ENCODE results near the gene GALNT2.

Gene GALNT2

GRCh38 chr1:230249695-230250480 lies 182.8 kb downstream of the GALNT2 start:
- DNase-seq (ENCODE audit: low read depth in 2 of 2, low spot score in 1 of 2): no peak

- no peak for DNase-seq (ENCODE audit: low read depth in 2 of 2, low spot score in 1 of 2)
Measured at GRCh38 chr1:230250666-230251065, 183.6 kb downstream of the GALNT2 start.

- DNase-seq (ENCODE audit: low read depth in 2 of 2, low spot score in 1 of 2): no peak
Measured at GRCh38 chr1:230251644-230252191, 184.7 kb downstream of the GALNT2 start.

DNA sequence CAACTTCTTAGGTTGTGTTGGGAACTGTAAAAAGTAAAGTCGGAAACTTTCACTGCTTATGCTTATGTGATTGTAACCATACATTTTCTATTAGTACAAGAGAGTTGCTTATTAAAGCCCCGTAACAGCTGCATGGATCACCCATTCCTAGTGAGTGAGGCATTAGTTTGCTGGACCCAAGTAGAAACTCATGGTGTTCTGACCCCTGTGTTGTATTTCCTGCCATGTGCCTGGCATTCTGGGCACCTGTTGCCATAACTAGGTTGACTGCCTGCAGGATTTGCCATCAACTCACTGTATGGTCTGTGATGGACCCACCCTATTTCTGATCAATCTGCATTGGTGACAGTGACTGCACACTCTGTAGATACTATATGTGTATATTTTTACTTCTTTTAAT lies 186.1 kb downstream of the GALNT2 start:
- DNase-seq (ENCODE audit: low read depth in 2 of 2, low spot score in 1 of 2): no peak

GRCh38 chr1:230254265-230254664 lies 187.2 kb downstream of the GALNT2 start:
- DNase-seq (ENCODE audit: low read depth in 2 of 2, low spot score in 1 of 2): no peak

GRCh38 chr1:230255116-230255515 lies 188.1 kb downstream of the GALNT2 start:
- DNase-seq (ENCODE audit: low read depth in 2 of 2, low spot score in 1 of 2): no peak

- DNase-seq (ENCODE audit: low read depth in 2 of 2, low spot score in 1 of 2): no peak
Measured at GRCh38 chr1:230255991-230256390, 189.0 kb downstream of the GALNT2 start.

GRCh38 chr1:230256896-230257295 lies 189.9 kb downstream of the GALNT2 start:
- no peak for DNase-seq (ENCODE audit: low read depth in 2 of 2, low spot score in 1 of 2)

- DNase-seq (ENCODE audit: low read depth in 2 of 2, low spot score in 1 of 2): no peak
Measured at GRCh38 chr1:230259621-230260020, 192.6 kb downstream of the GALNT2 start.

GRCh38 chr1:230260831-230261230 lies 193.8 kb downstream of the GALNT2 start:
- no peak for DNase-seq (ENCODE audit: low read depth in 2 of 2, low spot score in 1 of 2)

- DNase-seq (ENCODE audit: low read depth in 2 of 2, low spot score in 1 of 2): no peak
Measured at GRCh38 chr1:230261928-230262650, 195.1 kb downstream of the GALNT2 start.

DNA sequence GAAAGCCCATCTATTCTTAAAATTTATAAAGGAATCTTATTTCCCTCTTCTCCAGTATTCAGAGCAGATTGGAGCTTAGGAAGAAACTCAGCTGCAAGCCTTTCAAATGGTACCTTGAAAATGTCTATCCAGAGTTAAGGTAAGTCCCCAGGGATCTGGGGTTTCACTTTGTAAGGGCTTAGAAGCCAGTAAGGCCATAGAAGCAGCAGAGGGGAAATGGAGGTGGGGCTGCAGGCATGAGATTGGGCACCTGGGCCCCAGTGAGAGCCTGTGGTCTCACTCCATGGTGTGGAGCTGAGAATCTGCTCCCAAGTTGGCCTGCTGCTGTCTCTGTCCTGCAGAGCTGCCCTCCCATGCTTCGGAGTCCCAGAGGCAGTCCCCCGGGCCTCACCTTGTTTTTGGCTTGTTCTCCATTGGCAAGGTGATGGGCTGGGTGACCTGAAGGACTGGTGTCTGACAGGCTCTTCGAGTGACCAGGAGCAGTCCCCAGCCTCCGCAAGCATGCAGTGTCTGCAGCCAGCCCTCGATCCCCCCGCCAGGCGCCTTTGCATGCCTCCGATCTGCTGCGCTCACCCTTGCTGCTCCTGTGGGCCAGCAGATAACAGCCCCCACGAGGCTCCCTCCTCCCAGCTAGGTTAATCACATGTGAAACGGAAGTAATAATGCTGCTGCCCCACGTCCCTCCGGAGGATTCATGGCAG lies 196.0 kb downstream of the GALNT2 start:
- DNase-seq (ENCODE audit: low read depth in 2 of 2, low spot score in 1 of 2): no peak

- no peak for DNase-seq (ENCODE audit: low read depth in 2 of 2, low spot score in 1 of 2)
Measured at GRCh38 chr1:230263568-230264195, 196.6 kb downstream of the GALNT2 start.

- no peak for DNase-seq (ENCODE audit: low read depth in 2 of 2, low spot score in 1 of 2)
Measured at GRCh38 chr1:230264342-230264741, 197.3 kb downstream of the GALNT2 start.

DNA sequence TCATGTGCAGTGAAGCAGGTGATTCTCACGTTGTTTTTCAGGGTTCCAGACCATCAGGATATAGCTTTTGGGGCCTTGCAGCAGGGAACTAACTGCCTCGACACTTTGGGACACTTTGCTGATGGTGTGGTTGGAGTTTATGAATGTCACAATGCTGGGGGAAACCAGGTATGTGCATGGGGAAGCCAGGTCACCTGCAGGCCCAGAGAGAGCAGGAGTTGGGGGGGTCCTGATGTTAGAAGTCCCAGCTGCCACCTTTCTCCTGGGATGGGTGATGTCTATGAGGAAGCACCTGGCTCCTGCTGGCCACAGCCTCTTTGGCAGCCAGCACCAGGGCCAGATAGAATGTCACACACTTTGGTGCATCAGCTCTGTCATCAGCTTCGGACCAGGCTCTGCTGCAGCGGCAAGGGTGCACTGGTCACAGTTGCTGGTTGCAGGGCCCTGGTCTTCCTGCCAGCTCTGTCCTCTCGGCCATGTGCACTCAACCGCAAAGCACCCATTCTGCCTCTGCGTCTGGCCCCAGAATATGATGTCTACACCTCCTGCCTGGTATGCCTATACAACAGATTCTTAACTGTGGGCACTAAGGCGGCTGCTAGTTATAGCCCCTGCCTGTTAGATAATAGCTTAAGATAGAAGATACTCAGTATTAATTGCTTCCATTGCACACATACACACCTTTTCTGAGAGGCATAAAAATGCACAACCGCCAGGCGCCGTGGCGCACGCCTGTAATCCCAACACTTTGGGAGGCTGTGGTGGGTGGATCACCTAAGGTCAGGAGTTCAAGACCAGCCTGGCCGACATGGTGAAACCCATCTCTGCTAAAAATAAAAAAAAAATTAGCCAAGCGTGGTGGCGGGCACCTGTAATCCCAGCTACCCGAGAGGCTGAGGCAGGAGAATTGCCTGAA lies 198.4 kb downstream of the GALNT2 start:
- no peak for DNase-seq (ENCODE audit: low read depth in 2 of 2, low spot score in 1 of 2)

- no peak for DNase-seq (ENCODE audit: low read depth in 2 of 2, low spot score in 1 of 2)
Measured at GRCh38 chr1:230266456-230266855, 199.4 kb downstream of the GALNT2 start.

DNA sequence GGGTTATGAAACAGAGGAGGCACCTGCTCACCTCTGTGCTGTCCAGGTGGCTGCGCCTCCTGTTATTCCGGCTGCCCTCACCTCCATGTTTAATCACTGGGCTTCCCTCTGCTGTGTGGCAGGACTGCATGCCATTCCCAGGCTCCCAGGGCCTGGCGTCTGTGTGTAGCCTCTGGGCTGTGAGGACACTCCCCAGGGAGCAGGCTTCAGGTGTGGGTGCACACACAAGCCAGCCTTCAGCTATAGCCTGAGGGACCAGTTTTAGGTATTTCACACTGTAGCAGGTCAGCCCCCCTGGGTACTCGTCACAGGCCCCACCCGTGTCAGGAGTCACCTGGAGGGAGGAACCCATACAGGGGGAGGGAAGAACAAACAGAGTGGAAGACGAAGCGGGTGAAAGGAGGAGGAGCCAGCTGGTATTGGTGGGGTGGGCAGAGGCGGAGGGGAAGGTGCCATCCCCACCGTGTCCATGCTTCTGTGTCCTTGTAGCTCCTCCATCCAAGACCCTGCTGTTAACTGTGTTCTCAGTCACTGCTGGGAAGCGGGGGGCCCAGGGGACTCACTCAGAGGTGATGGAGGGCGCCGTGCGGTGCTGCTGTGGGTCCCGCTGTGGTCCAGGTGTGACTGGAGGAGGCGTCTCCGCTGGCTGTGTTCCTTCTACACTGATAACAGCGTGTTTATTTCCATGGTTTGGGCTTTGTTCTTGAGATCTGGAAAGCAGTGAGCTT lies 200.5 kb downstream of the GALNT2 start:
- no peak for DNase-seq (ENCODE audit: low read depth in 2 of 2, low spot score in 1 of 2)

GRCh38 chr1:230268371-230269170 lies 201.5 kb downstream of the GALNT2 start:
- no peak for DNase-seq (ENCODE audit: low read depth in 2 of 2, low spot score in 1 of 2)

GRCh38 chr1:230270185-230270558 lies 203.1 kb downstream of the GALNT2 start:
- no peak for DNase-seq (ENCODE audit: low read depth in 2 of 2, low spot score in 1 of 2)
